ENCODE results near the gene APLNR.

Gene APLNR

DNA sequence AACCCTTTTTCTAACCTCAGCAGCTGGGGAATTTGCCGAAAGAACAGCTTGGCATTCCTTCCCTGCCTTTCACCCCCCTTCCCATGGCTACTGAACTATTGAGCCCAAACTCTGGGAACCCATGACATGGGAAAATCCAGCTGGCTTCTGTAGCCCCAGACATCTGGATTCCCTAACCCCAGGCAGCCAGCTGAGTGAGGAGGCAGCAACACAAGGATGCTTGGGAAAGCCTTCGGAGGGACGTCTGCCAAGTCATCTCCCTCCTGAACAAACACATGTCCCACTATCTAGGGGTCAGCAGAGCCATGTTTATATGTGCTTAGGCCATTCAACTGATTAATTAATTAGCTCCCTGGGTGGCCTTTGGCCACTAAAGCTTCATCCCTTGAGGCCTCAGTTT, 33.7 kb downstream of the APLNR start:
- TF ChIP-seq FOXP2 (optimal IDR thresholded peaks at IDR 0.05; ENCODE audit: borderline replicate concordance, extremely low read depth, extremely low read length, insufficient read depth) (no peak), TAF1 (IDR thresholded peaks at IDR 0.05; ENCODE audit: borderline replicate concordance, insufficient read depth, low read length) (no peak), POLR2AphosphoS5 (IDR thresholded peaks at IDR 0.05; ENCODE audit: low read depth, low read length) (no peak), SIN3A (IDR thresholded peaks at IDR 0.05; ENCODE audit: borderline replicate concordance, insufficient read depth, low read length) (no peak)

DNA sequence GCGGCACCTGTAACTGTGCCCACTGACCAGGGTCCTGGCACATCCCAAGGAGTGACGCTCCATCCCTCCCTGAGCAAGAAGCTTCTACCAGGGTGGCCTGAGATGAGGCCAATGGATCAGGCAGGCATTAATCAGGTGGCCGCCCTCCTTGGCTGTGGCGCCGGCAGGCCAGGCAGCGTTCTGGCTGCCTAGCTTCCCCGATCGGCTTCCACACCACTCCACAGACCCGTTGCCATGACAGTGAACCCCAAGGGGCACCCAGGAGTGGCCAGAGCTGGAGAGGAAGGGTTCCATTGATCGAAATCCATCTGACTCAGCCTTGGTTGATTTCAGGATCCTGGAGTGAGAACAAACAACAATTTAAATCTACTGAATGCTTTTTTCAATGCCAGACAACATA, 34.8 kb downstream of the APLNR start:
- TF ChIP-seq POLR2AphosphoS5 (IDR thresholded peaks at IDR 0.05; ENCODE audit: low read depth, low read length) = no peak
- TF ChIP-seq TAF1 (IDR thresholded peaks at IDR 0.05; ENCODE audit: borderline replicate concordance, insufficient read depth, low read length) = no peak
- no peak for TF ChIP-seq FOXP2 (optimal IDR thresholded peaks at IDR 0.05; ENCODE audit: borderline replicate concordance, extremely low read depth, extremely low read length, insufficient read depth)
- TF ChIP-seq SIN3A (IDR thresholded peaks at IDR 0.05; ENCODE audit: borderline replicate concordance, insufficient read depth, low read length) = no peak
- TF ChIP-seq, protein P1, sequence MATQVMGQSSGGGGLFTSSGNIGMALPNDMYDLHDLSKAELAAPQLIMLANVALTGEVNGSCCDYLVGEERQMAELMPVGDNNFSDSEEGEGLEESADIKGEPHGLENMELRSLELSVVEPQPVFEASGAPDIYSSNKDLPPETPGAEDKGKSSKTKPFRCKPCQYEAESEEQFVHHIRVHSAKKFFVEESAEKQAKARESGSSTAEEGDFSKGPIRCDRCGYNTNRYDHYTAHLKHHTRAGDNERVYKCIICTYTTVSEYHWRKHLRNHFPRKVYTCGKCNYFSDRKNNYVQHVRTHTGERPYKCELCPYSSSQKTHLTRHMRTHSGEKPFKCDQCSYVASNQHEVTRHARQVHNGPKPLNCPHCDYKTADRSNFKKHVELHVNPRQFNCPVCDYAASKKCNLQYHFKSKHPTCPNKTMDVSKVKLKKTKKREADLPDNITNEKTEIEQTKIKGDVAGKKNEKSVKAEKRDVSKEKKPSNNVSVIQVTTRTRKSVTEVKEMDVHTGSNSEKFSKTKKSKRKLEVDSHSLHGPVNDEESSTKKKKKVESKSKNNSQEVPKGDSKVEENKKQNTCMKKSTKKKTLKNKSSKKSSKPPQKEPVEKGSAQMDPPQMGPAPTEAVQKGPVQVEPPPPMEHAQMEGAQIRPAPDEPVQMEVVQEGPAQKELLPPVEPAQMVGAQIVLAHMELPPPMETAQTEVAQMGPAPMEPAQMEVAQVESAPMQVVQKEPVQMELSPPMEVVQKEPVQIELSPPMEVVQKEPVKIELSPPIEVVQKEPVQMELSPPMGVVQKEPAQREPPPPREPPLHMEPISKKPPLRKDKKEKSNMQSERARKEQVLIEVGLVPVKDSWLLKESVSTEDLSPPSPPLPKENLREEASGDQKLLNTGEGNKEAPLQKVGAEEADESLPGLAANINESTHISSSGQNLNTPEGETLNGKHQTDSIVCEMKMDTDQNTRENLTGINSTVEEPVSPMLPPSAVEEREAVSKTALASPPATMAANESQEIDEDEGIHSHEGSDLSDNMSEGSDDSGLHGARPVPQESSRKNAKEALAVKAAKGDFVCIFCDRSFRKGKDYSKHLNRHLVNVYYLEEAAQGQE (IDR thresholded peaks at IDR 0.05; ENCODE audit: insufficient read depth in 1 of 2, low read depth in 2 of 2, low read length in 2 of 2) = no peak

DNA sequence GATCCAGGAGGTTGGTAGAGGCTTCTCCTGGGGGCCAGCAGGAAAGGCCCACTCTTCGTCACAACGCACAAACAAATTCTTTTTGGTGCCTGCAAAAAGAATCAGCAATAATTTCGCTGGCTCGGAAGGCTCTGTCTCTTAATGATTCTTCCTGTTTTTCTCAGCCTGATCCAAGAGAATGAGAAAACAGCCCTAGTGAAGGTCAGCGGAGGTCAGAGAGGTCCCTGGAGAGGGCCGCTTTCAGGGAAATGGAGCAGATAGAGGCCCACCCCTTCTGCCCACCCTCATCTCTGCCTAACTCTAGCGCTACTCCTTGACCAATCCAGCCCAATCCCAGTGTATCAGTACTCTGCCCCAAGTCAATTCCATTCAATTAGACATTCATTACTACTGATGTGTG, 36.1 kb downstream of the APLNR start:
- TF ChIP-seq, protein P1 (IDR thresholded peaks at IDR 0.05; ENCODE audit: insufficient read depth in 1 of 2, low read depth in 2 of 2, low read length in 2 of 2) = no peak
- TF ChIP-seq FOXP2 (optimal IDR thresholded peaks at IDR 0.05; ENCODE audit: borderline replicate concordance, extremely low read depth, extremely low read length, insufficient read depth) (no peak), POLR2AphosphoS5 (IDR thresholded peaks at IDR 0.05; ENCODE audit: low read depth, low read length) (no peak), TAF1 (IDR thresholded peaks at IDR 0.05; ENCODE audit: borderline replicate concordance, insufficient read depth, low read length) (no peak), SIN3A (IDR thresholded peaks at IDR 0.05; ENCODE audit: borderline replicate concordance, insufficient read depth, low read length) (no peak)

DNA sequence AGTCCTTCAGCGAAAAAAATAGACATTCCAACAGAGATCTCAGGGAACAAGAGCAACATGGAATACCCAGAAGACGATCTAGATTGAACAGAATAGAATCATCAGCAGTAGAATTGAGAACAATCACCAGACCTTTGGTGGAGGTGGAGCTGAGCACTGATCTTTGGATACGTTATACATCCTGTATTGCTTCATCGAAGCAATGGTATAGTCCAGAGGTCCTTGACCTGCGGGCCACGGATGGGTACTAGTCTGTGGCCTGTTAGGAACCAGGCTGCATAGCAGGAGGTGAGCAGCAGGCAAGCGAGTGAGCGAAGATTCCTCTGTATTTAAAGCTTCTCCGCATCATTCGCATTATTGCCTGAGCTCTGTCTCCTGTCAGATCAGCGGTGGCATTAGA, 37.7 kb downstream of the APLNR start:
- TF ChIP-seq POLR2AphosphoS5 (IDR thresholded peaks at IDR 0.05; ENCODE audit: low read depth, low read length) (no peak), SIN3A (IDR thresholded peaks at IDR 0.05; ENCODE audit: borderline replicate concordance, insufficient read depth, low read length) (no peak), FOXP2 (optimal IDR thresholded peaks at IDR 0.05; ENCODE audit: borderline replicate concordance, extremely low read depth, extremely low read length, insufficient read depth) (no peak), TAF1 (IDR thresholded peaks at IDR 0.05; ENCODE audit: borderline replicate concordance, insufficient read depth, low read length) (no peak)
- TF ChIP-seq, protein P1 (IDR thresholded peaks at IDR 0.05; ENCODE audit: insufficient read depth in 1 of 2, low read depth in 2 of 2, low read length in 2 of 2) = no peak

DNA sequence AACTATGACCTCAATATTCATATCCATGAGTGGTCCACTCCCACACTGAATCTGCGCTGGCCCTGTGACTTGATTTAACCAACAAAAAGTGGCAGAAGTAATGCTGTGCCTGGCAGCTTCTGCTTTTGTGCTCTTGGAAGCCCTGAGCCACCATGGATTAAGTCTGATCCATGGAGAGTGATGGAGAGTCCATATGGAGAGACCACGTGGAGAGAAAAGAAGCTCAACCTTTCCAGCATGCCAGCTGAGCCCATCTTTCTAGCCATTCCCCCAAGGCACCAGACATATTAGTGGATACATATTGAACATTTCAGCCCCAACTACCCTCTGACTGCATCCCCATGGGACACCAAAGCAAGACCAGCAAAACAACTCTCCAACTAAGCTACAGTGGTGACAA, 39.3 kb downstream of the APLNR start:
- TF ChIP-seq FOXP2 (optimal IDR thresholded peaks at IDR 0.05; ENCODE audit: borderline replicate concordance, extremely low read depth, extremely low read length, insufficient read depth) = no peak
- TF ChIP-seq, protein P1 (IDR thresholded peaks at IDR 0.05; ENCODE audit: insufficient read depth in 1 of 2, low read depth in 2 of 2, low read length in 2 of 2) = no peak
- TF ChIP-seq SIN3A (IDR thresholded peaks at IDR 0.05; ENCODE audit: borderline replicate concordance, insufficient read depth, low read length) = no peak
- no peak for TF ChIP-seq POLR2AphosphoS5 (IDR thresholded peaks at IDR 0.05; ENCODE audit: low read depth, low read length)
- no peak for TF ChIP-seq TAF1 (IDR thresholded peaks at IDR 0.05; ENCODE audit: borderline replicate concordance, insufficient read depth, low read length)
